ENCODE data around the gene CNOT6L. TPM values are rescaled to one million over a fixed set of nuclear protein-coding genes. Genes with fewer than 3 reads are reported as not detected.

CNOT6L gene
- total and polyA plus RNA-seq, 2 of the 13 experiments (the other 11 are each of a cell fraction or from before 2014, with no cell fraction given), result 7.9 to 13.5 TPM

DNA sequence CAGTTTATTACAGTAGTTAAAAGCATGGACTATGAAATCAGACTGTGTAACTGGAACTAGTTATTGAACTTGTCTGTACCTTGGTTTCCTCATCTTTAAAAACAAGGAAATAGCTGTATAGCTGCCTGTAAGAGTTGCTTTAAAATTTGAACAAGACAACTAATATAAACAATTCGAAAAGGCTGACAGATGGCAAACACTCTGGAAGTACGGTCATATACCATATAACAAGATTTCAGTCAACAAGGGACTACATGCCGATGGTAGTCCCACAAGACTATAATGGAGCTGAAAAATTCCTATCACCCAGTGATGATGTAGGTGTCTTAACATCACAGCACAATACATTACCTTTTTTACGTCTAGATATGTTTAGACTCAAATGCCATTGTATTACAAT lies 78.7 kb downstream of the CNOT6L start:
- intact Hi-C loops (cut with micrococcal nuclease; ENCODE audit: unreplicated experiment), result no loop called here
- 97% methylated on average over 4 of the region's 4 CpGs for WGBS (ENCODE audit: low lambda C conversion rate)
- DNase-seq (ENCODE audit: low spot score) (no peak), FAIRE-seq (no peak), ATAC-seq (no peak)
- no peaks in the 10 kb centered on the region for H4K20me1 ChIP-seq (ENCODE audit: insufficient read depth, low read length)
- H3K27me3 ChIP-seq (ENCODE audit: control insufficient read depth in 1 of 2, insufficient read depth in 2 of 2, low read length in 2 of 2), result no peaks in the 10 kb centered on the region
- no peak overlapping the region for H2AFZ ChIP-seq (ENCODE audit: low read length)
- no peak overlapping the region for H3K9ac ChIP-seq (ENCODE audit: insufficient read depth, low read depth, low read length)
- no peak overlapping the region for H3K27ac ChIP-seq (ENCODE audit: extremely low read length, insufficient read depth, low read length)
- POLR2A ChIA-PET, result no interaction called here
- no peak overlapping the region for H3K4me3 ChIP-seq (replicated peaks in 1 of 3; ENCODE audit: insufficient read depth in 1 of 3, low read depth in 2 of 3, low read length in 3 of 3)
- in situ Hi-C loops (cut with HindIII; ENCODE audit: extremely low pct_ligation_motif_present, low pct_unique_long_range_greater_than_20kb), result no loop called here
- no peaks in the 10 kb centered on the region for H3K9me3 ChIP-seq (ENCODE audit: low read length)
- CTCF ChIA-PET (ENCODE audit: low intra/inter-chr PET ratio, low total read pairs), result no interaction called here
- H3K36me3 ChIP-seq (replicated peaks in 1 of 2; ENCODE audit: control insufficient read depth in 1 of 2, insufficient read depth in 2 of 2, low read length in 2 of 2), result peaks cover 1 to 33% of the 10 kb centered on the region in 2 experiments; a peak in 3 of 5 replicates
- H3K4me1 ChIP-seq (ENCODE audit: insufficient read depth, low read length), result peaks cover 2% of the 10 kb centered on the region
- H3K4me2 ChIP-seq (ENCODE audit: low read depth, low read length), result no peak overlapping the region
- no TSS peak for BruUV-seq (replicated peaks)
- H3K79me2 ChIP-seq (ENCODE audit: insufficient read depth, low read length), result no peaks in the 10 kb centered on the region
- TF ChIP-seq ZNF780A (CRISPR knock-in tag; IDR thresholded peaks at IDR 0.05), result no peak
- no peak for TF ChIP-seq SMARCC2 (IDR thresholded peaks at IDR 0.05)
- no peak for TF ChIP-seq MTF2 (CRISPR knock-in tag; IDR thresholded peaks at IDR 0.05; ENCODE audit: borderline replicate concordance)
- TF ChIP-seq MAFF (IDR thresholded peaks at IDR 0.05; ENCODE audit: low read depth, low read length), result no peak
- no peak for TF ChIP-seq KMT2B (CRISPR knock-in tag; IDR thresholded peaks at IDR 0.05)
- TF ChIP-seq RFX1 (IDR thresholded peaks at IDR 0.05), result no peak
- TF ChIP-seq RBM39 (IDR thresholded peaks at IDR 0.05; ENCODE audit: low read depth, low read length, poor library complexity, severe bottlenecking), result no peak
- no peak for TF ChIP-seq MED1 (CRISPR knock-in tag; IDR thresholded peaks at IDR 0.05)
- no peak for TF ChIP-seq SOX5 (CRISPR knock-in tag; IDR thresholded peaks at IDR 0.05; ENCODE audit: borderline replicate concordance)
- TF ChIP-seq, protein P1, sequence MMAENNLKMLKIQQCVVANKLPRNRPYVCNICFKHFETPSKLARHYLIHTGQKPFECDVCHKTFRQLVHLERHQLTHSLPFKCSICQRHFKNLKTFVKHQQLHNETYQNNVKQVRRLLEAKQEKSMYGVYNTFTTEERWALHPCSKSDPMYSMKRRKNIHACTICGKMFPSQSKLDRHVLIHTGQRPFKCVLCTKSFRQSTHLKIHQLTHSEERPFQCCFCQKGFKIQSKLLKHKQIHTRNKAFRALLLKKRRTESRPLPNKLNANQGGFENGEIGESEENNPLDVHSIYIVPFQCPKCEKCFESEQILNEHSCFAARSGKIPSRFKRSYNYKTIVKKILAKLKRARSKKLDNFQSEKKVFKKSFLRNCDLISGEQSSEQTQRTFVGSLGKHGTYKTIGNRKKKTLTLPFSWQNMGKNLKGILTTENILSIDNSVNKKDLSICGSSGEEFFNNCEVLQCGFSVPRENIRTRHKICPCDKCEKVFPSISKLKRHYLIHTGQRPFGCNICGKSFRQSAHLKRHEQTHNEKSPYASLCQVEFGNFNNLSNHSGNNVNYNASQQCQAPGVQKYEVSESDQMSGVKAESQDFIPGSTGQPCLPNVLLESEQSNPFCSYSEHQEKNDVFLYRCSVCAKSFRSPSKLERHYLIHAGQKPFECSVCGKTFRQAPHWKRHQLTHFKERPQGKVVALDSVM (CRISPR knock-in tag; IDR thresholded peaks at IDR 0.05), result no peak
- TF ChIP-seq ZNF20 (CRISPR knock-in tag; IDR thresholded peaks at IDR 0.05), result no peak
- no peak for TF ChIP-seq KDM2A (CRISPR knock-in tag; IDR thresholded peaks at IDR 0.05; ENCODE audit: borderline replicate concordance, low read depth)
- TF ChIP-seq SMC3 (IDR thresholded peaks at IDR 0.05; ENCODE audit: low read length), result no peak
- TF ChIP-seq NFATC3 (CRISPR knock-in tag; IDR thresholded peaks at IDR 0.05), result no peak
